ENCODE measurements around the gene EFNA4. TPM values are rescaled to one million over a fixed set of nuclear protein-coding genes. Genes with fewer than 3 reads are reported as not detected.

EFNA4 gene
- total RNA-seq, 1 experiment from 2014 or later = 36.7 TPM

GRCh38 chr1:155038602-155039307, 24.8 kb upstream of the EFNA4 start:
- H3K4me3 ChIP-seq (ENCODE audit: low read length) = peak overlapping the region; percentile 1; the same call in 1 of the 2 replicates
- POLR2A ChIA-PET (ENCODE audit: unreplicated experiment) = interaction anchor here (0.5 to 0.6 kb wide), 3 partner anchors 14 to 946 kb away, joined by 3 to 30 read pairs (median 6); no protein-coding TSS in a partner anchor
- H3K9me3 ChIP-seq (ENCODE audit: low read length) = no peaks in the 10 kb centered on the region
- TF ChIP-seq EZH2phosphoT487 (IDR thresholded peaks at IDR 0.05; ENCODE audit: borderline replicate concordance, low read length) (no peak), EZH2 (IDR thresholded peaks at IDR 0.05; ENCODE audit: low read length, unreplicated experiment) (no peak)
- TF ChIP-seq, protein P1, sequence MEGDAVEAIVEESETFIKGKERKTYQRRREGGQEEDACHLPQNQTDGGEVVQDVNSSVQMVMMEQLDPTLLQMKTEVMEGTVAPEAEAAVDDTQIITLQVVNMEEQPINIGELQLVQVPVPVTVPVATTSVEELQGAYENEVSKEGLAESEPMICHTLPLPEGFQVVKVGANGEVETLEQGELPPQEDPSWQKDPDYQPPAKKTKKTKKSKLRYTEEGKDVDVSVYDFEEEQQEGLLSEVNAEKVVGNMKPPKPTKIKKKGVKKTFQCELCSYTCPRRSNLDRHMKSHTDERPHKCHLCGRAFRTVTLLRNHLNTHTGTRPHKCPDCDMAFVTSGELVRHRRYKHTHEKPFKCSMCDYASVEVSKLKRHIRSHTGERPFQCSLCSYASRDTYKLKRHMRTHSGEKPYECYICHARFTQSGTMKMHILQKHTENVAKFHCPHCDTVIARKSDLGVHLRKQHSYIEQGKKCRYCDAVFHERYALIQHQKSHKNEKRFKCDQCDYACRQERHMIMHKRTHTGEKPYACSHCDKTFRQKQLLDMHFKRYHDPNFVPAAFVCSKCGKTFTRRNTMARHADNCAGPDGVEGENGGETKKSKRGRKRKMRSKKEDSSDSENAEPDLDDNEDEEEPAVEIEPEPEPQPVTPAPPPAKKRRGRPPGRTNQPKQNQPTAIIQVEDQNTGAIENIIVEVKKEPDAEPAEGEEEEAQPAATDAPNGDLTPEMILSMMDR (conservative IDR thresholded peaks at IDR 0.05; ENCODE audit: low read depth, low read length) = no peak
- H3K27me3 ChIP-seq (ENCODE audit: low read length) = no peaks in the 10 kb centered on the region
- DNase-seq (peak; percentile 89), ATAC-seq (peak; percentile 98)
- no peaks in the 10 kb centered on the region for H3K36me3 ChIP-seq (ENCODE audit: low read depth, low read length)
- peaks cover 18% of the 10 kb centered on the region for H3K4me1 ChIP-seq (ENCODE audit: insufficient read depth, low read length)
- CTCF ChIA-PET = interaction anchor here (0.6 to 1.6 kb wide), 6 partner anchors 13 to 958 kb away, joined by 3 to 9 read pairs (median 4); partner anchors contain the start of gene ADAM15
- H2AFZ ChIP-seq (ENCODE audit: low read length) = peak overlapping the region; percentile 5
- H3K4me2 ChIP-seq (ENCODE audit: low read length) = peak overlapping the region; percentile 32
- H3K27ac ChIP-seq (ENCODE audit: low read length) = peak overlapping the region; percentile 44
- no peaks in the 10 kb centered on the region for H3K9me2 ChIP-seq (replicated peaks; ENCODE audit: low read length)
- H3F3A ChIP-seq (ENCODE audit: low read length, unreplicated experiment) = no peaks in the 10 kb centered on the region
- no peaks in the 10 kb centered on the region for H4K20me1 ChIP-seq (ENCODE audit: low read length)
- no peak overlapping the region for H3K9ac ChIP-seq (ENCODE audit: low read length)
- intact Hi-C loops (cut with micrococcal nuclease) = no loop called here
- no peaks in the 10 kb centered on the region for H3K79me2 ChIP-seq (ENCODE audit: low read length)
- no TSS peak for BruUV-seq (replicated peaks)

- Histone ChIP-seq H3K79me2 (ENCODE audit: low read length) (no peaks in the 10 kb centered on the region), H3K4me2 (ENCODE audit: low read length) (peak overlapping the region; percentile 32), H3K27me3 (ENCODE audit: low read length) (no peaks in the 10 kb centered on the region), H3K9me2 (replicated peaks; ENCODE audit: low read length) (no peaks in the 10 kb centered on the region), H3K9me3 (ENCODE audit: low read length) (no peaks in the 10 kb centered on the region), H4K20me1 (ENCODE audit: low read length) (no peaks in the 10 kb centered on the region), H3F3A (ENCODE audit: low read length, unreplicated experiment) (no peaks in the 10 kb centered on the region), H3K4me1 (ENCODE audit: insufficient read depth, low read length) (peaks cover 18% of the 10 kb centered on the region), H3K4me3 (ENCODE audit: low read length) (no peak overlapping the region), H2AFZ (ENCODE audit: low read length) (no peak overlapping the region; the same call in 1 of the 2 replicates), H3K27ac (ENCODE audit: low read length) (peak overlapping the region; percentile 44), H3K36me3 (ENCODE audit: low read depth, low read length) (no peaks in the 10 kb centered on the region), H3K9ac (ENCODE audit: low read length) (no peak overlapping the region)
- BruUV-seq (replicated peaks) = no TSS peak
- intact Hi-C loops (cut with micrococcal nuclease) = no loop called here
- DNase-seq = no peak
- ChIA-PET POLR2A (ENCODE audit: unreplicated experiment) (interaction anchor here (0.5 kb wide), 1 partner anchor 945 kb away, joined by 30 read pairs; no protein-coding TSS in a partner anchor), CTCF (interaction anchor here (0.6 to 1.6 kb wide), 5 partner anchors 12 to 957 kb away, joined by 3 to 9 read pairs (median 4); partner anchors contain the start of gene ADAM15)
- ATAC-seq = no peak
- TF ChIP-seq EZH2phosphoT487 (IDR thresholded peaks at IDR 0.05; ENCODE audit: borderline replicate concordance, low read length) = no peak
- TF ChIP-seq, protein P1 (conservative IDR thresholded peaks at IDR 0.05; ENCODE audit: low read depth, low read length) = no peak
- TF ChIP-seq EZH2 (IDR thresholded peaks at IDR 0.05; ENCODE audit: low read length, unreplicated experiment) = no peak
These were observed 24.3 kb upstream of the EFNA4 start for GRCh38 chr1:155039308-155039669.

All from PC-3 (cell line).